HCT116 (cell line): ENCODE measurements around the gene CALM3. TPM values are rescaled to one million over a fixed set of nuclear protein-coding genes. Genes with fewer than 3 reads are reported as not detected.

Source experiments
- ATAC-seq: fragments of 200-7000 bp; cut with Tn5 transposase; 2 replicates; pipeline ENCODE4 v1.9.1; 2020; ENCODE audit warnings: mild to moderate bottlenecking, moderate library complexity
- BruUV-seq: library from RNA; stranded (reverse); fragments of 400-500 nt; replicated peaks from 2 replicates; lab custom pipeline; 2021; lab: Mats Ljungman, UMichigan
- CTCF ChIA-PET: fragments of 300-600 bp; sonication (Branson Sonifier 250); formaldehyde crosslinking; loops from one replicate; lab custom pipeline; 2021; ENCODE audit warnings: antibody characterized with exemption; lab: Charles Lee
- POLR2A ChIA-PET: fragments of 300-600, 350-600 bp; sonication (Branson Sonifier 250); formaldehyde crosslinking; loops from one replicate; lab custom pipeline; 2021; ENCODE audit warnings: antibody characterized with exemption; lab: Charles Lee
- RAD21 ChIA-PET, 2 experiments: fragments of 300-600 bp; sonication (Branson Sonifier 250); formaldehyde crosslinking; loops; one replicate each; lab custom pipeline; 2023; ENCODE audit warnings: low total read pairs in 2 of 2; ENCODE audit not compliant: uncharacterized antibody in 2 of 2, unreplicated experiment in 2 of 2, low non-redundant PET in 1 of 2; lab: Charles Lee
- DNase-seq: peaks from one replicate; pipeline ENCODE4 v3.0.0-alpha.2; 2010; ENCODE audit warnings: low read depth, low spot score
- H2AFZ ChIP-seq: fragments of 200-600 bp; shearing (Covaris generic), sonication (generic); 2 replicates; pipeline ENCODE4 v1.6.1; 2017; ENCODE audit warnings: low read depth, mixed run types, mixed read lengths, antibody characterized with exemption, low read length; ENCODE audit not compliant: poor library complexity, severe bottlenecking
- H3K27ac ChIP-seq: 2 replicates; pipeline ENCODE4 v1.5.1; 2012; ENCODE audit warnings: low read depth, low read length
- H3K27me3 ChIP-seq: fragments of 200-600 bp; sonication (generic); 2 replicates; pipeline ENCODE4 v1.6.1; 2016; ENCODE audit warnings: mixed run types, low read length, mixed read lengths; ENCODE audit not compliant: insufficient read depth
- H3K36me3 ChIP-seq, 2 experiments: fragments of 200-500 bp in 1 of 2; fragments of 200-600 bp in 1 of 2; sonication (Bioruptor generic) in 1 of 2; sonication (generic) in 1 of 2; 2 replicates each; pipeline versions ENCODE4 v1.5.1 to v1.6.1; 2014 to 2016; ENCODE audit warnings: low read length in 2 of 2, inconsistent platforms in 1 of 2, mixed read lengths in 1 of 2, mixed run types in 1 of 2; ENCODE audit not compliant: insufficient read depth in 2 of 2, control insufficient read depth in 1 of 2
- H3K4me1 ChIP-seq, 2 experiments: fragments of 200-600 bp in 1 of 2; sonication (generic) in 1 of 2; 2 replicates each; pipeline versions ENCODE4 v1.5.1 to v1.6.1; 2012 to 2017; ENCODE audit warnings: low read length in 2 of 2, inconsistent platforms in 1 of 2, mild to moderate bottlenecking in 1 of 2, mixed read lengths in 1 of 2, mixed run types in 1 of 2, moderate library complexity in 1 of 2; ENCODE audit not compliant: insufficient read depth in 2 of 2, control insufficient read depth in 1 of 2
- H3K4me2 ChIP-seq: fragments of 200-600 bp; sonication (generic); 2 replicates; pipeline ENCODE4 v1.6.1; 2017; ENCODE audit warnings: mixed run types, low read length, mixed read lengths
- H3K4me3 ChIP-seq, 2 experiments: fragments of 200-600 bp in 1 of 2; sonication (generic) in 1 of 2; replicated peaks in 1 of 2; 2 replicates each; pipeline ENCODE4 v1.5.1; 2011 to 2016; ENCODE audit warnings: low read length in 2 of 2, control low read depth in 1 of 2, low read depth in 1 of 2, mild to moderate bottlenecking in 1 of 2, mixed read lengths in 1 of 2, mixed run types in 1 of 2
- H3K79me2 ChIP-seq: fragments of 200-600 bp; sonication (generic); 2 replicates; pipeline ENCODE4 v1.6.1; 2017; ENCODE audit warnings: mild to moderate bottlenecking, mixed run types, low read length, moderate library complexity, mixed read lengths; ENCODE audit not compliant: insufficient read depth
- H3K9ac ChIP-seq: fragments of 200-600 bp; sonication (generic); 2 replicates; pipeline ENCODE4 v1.6.1; 2016; ENCODE audit warnings: low read length, mixed read lengths
- H3K9me2 ChIP-seq: fragments of 200-600 bp; sonication (generic), shearing (Covaris generic); 2 replicates; pipeline ENCODE4 v1.6.1; 2017; ENCODE audit warnings: mixed run types, mild to moderate bottlenecking, moderate library complexity; ENCODE audit not compliant: insufficient read depth
- H3K9me3 ChIP-seq, 2 experiments: fragments of 200-500 bp in 1 of 2; fragments of 200-600 bp in 1 of 2; sonication (Bioruptor generic) in 1 of 2; sonication (generic) in 1 of 2; 2 replicates each; pipeline ENCODE4 v1.6.1; 2014 to 2017; ENCODE audit warnings: low read length in 2 of 2, mixed read lengths in 2 of 2, inconsistent platforms in 1 of 2, low read depth in 1 of 2, mild to moderate bottlenecking in 1 of 2, mixed run types in 1 of 2, moderate library complexity in 1 of 2; ENCODE audit not compliant: control insufficient read depth in 1 of 2, insufficient read depth in 1 of 2
- H4K20me1 ChIP-seq: fragments of 200-600 bp; sonication (generic), shearing (Covaris generic); 2 replicates; pipeline ENCODE4 v1.6.1; 2017; ENCODE audit warnings: mixed run types, mild to moderate bottlenecking, moderate library complexity; ENCODE audit not compliant: insufficient read depth
- ATF3 ChIP-seq: IDR thresholded peaks from 2 replicates; pipeline ENCODE4 v1.6.1; 2012
- CBX3 ChIP-seq: IDR thresholded peaks from 2 replicates; pipeline ENCODE4 v1.6.1; 2012; ENCODE audit warnings: low read depth
- CTCF ChIP-seq, 3 experiments: fragments of 200-600 bp in 1 of 3; sonication (generic) in 1 of 3; IDR thresholded peaks in 2 of 3; conservative IDR thresholded peaks in 1 of 3; 2 replicates each; pipeline ENCODE4 v1.5.1; 2012 to 2017; ENCODE audit warnings: low read depth in 2 of 3, low read length in 2 of 3, antibody characterized with exemption in 1 of 3, borderline replicate concordance in 1 of 3, control low read depth in 1 of 3, mild to moderate bottlenecking in 1 of 3, mixed read lengths in 1 of 3, mixed run types in 1 of 3, moderate library complexity in 1 of 3; ENCODE audit not compliant: insufficient read depth in 1 of 3
- EGR1 ChIP-seq: IDR thresholded peaks from 2 replicates; pipeline ENCODE4 v1.6.1; 2012; ENCODE audit warnings: low read depth
- ELF1 ChIP-seq: IDR thresholded peaks from 2 replicates; pipeline ENCODE4 v1.6.1; 2012; ENCODE audit warnings: low read depth, borderline replicate concordance
- EZH2 ChIP-seq: fragments of 200-600 bp; sonication (generic); IDR thresholded peaks from 2 replicates; pipeline ENCODE4 v1.6.1; 2017; ENCODE audit warnings: antibody characterized with exemption, mixed run types
- EZH2phosphoT487 ChIP-seq: fragments of 200-600 bp; IDR thresholded peaks from 2 replicates; pipeline ENCODE4 v1.6.1; 2018; ENCODE audit warnings: antibody characterized with exemption, borderline replicate concordance
- JUND ChIP-seq: IDR thresholded peaks from 2 replicates; pipeline ENCODE4 v1.6.1; 2012
- POLR2A ChIP-seq: IDR thresholded peaks from 2 replicates; pipeline ENCODE4 v1.7.0; 2011; ENCODE audit warnings: borderline replicate concordance; ENCODE audit not compliant: insufficient read depth, insufficient read length; ENCODE audit errors: extremely low read depth
- POLR2AphosphoS5 ChIP-seq: IDR thresholded peaks from 2 replicates; pipeline ENCODE4 v1.6.1; 2011; ENCODE audit warnings: mild to moderate bottlenecking, low read depth, low read length, moderate library complexity
- RAD21 ChIP-seq: IDR thresholded peaks from 2 replicates; pipeline ENCODE4 v1.6.1; 2012; ENCODE audit warnings: low read depth, mild to moderate bottlenecking
- SP1 ChIP-seq: IDR thresholded peaks from 2 replicates; pipeline ENCODE4 v1.6.1; 2012; ENCODE audit warnings: low read depth
- SRF ChIP-seq: IDR thresholded peaks from 2 replicates; pipeline ENCODE4 v1.6.1; 2012; ENCODE audit warnings: low read depth
- TCF7L2 ChIP-seq: IDR thresholded peaks from 2 replicates; pipeline ENCODE4 v1.7.0; 2011; ENCODE audit warnings: borderline replicate concordance, inconsistent platforms; ENCODE audit not compliant: insufficient read depth, insufficient read length; ENCODE audit errors: extremely low read depth
- YY1 ChIP-seq: IDR thresholded peaks from 2 replicates; pipeline ENCODE4 v1.6.1; 2011; ENCODE audit warnings: low read length, low read depth, moderate library complexity, mild to moderate bottlenecking; ENCODE audit not compliant: insufficient replicate concordance; ENCODE audit errors: extremely low read depth
- ZBTB33 ChIP-seq: IDR thresholded peaks from 2 replicates; pipeline ENCODE4 v1.6.1; 2011; ENCODE audit warnings: mild to moderate bottlenecking, low read length, moderate library complexity; ENCODE audit not compliant: insufficient replicate concordance; ENCODE audit errors: extremely low read depth
- ZFX ChIP-seq: fragments of 450-650 bp; IDR thresholded peaks from 2 replicates; pipeline ENCODE4 v1.6.1; 2017
- ZNF274 ChIP-seq: fragments of 200-500 bp; sonication (Bioruptor generic); IDR thresholded peaks from 2 replicates; pipeline ENCODE4 v1.6.1; 2014; ENCODE audit warnings: mild to moderate bottlenecking, low read depth, low read length, inconsistent platforms
- intact Hi-C: fragments of 100-400 bp; cut with micrococcal nuclease; formaldehyde crosslinking; loops from 2 replicates; pipeline ENCODE4 v1.10.0; 2022
- total RNA-seq: library from RNA; stranded (reverse); gene quantifications from one replicate; pipeline ENCODE4 v1.2.1, GENCODE V29; 2021; ENCODE audit not compliant: unreplicated experiment

CALM3 gene
- total RNA-seq, 1 experiment from 2014 or later, result 335 TPM

GRCh38 chr19:46599716-46600373, 1.3 kb upstream of the CALM3 start:
- H3K79me2 ChIP-seq, result peaks cover 37% of the 10 kb centered on the region
- H2AFZ ChIP-seq, result no peak overlapping the region
- POLR2A ChIA-PET, result interaction anchor here (0.8 to 1.9 kb wide), 6 partner anchors 14 to 114 kb away, joined by 3 to 8 read pairs (median 4); partner anchors contain the start of gene DACT3
- peak overlapping the region; percentile 85 for H3K27ac ChIP-seq
- peak overlapping the region; percentile 98 for H3K9ac ChIP-seq
- peaks cover 18 to 38% of the 10 kb centered on the region in 2 experiments for H3K4me1 ChIP-seq
- DNase-seq, result no peak
- H3K4me2 ChIP-seq, result peak overlapping the region; percentile 98
- peak overlapping the region; percentile 91 to 94 for H3K4me3 ChIP-seq
- intact Hi-C loops, result no loop called here
- RAD21 ChIA-PET, result no interaction called here
- TF ChIP-seq SRF (no peak), ZNF274 (no peak), POLR2AphosphoS5 (no peak), TCF7L2 (no peak), YY1 (no peak), ATF3 (no peak), JUND (no peak), RAD21 (no peak), ELF1 (no peak), EZH2 (no peak), CBX3 (no peak), SP1 (no peak), EGR1 (no peak), ZBTB33 (no peak), POLR2A (no peak), EZH2phosphoT487 (no peak), ZFX (no peak), CTCF (IDR thresholded peaks at IDR 0.05 in 2 of 3, conservative IDR thresholded peaks at IDR 0.05 in 1 of 3; ENCODE audit: borderline replicate concordance in 1 of 3, insufficient read depth in 1 of 3, low read depth in 2 of 3, low read length in 2 of 3) (no peak)
- TF ChIP-seq, all 23 proteins: peak for 0
- Histone ChIP-seq H3K9me3 (no peaks in the 10 kb centered on the region), H3K27me3 (no peaks in the 10 kb centered on the region), H3K9me2 (no peaks in the 10 kb centered on the region), H4K20me1 (no peaks in the 10 kb centered on the region), H3K36me3 (peaks cover 2 to 6% of the 10 kb centered on the region in 2 experiments; a peak in 2 of 4 replicates)
- CTCF ChIA-PET, result interaction anchor here (1.3 to 4.5 kb wide), 7 partner anchors 14 to 154 kb away, joined by 4 to 15 read pairs (median 6); partner anchors contain the start of gene DACT3
- peak; percentile 13; the same call in 1 of the 2 replicates for ATAC-seq
- no TSS peak for BruUV-seq
